Measurements from ENCODE around the gene TXNRD2. TPM values are rescaled to one million over a fixed set of nuclear protein-coding genes. Genes with fewer than 3 reads are reported as not detected.

Gene TXNRD2
- total RNA-seq, 1 experiment from 2014 or later: 22.9 TPM

- Histone ChIP-seq H4K20me1 (ENCODE audit: control insufficient read depth, insufficient read depth, insufficient read length) (no peaks in the 10 kb centered on the region), H3K27me3 (ENCODE audit: insufficient read depth, low read length) (no peaks in the 10 kb centered on the region), H2BK15ac (ENCODE audit: low read depth, low read length) (no peak overlapping the region), H4K91ac (ENCODE audit: insufficient read length, low read depth, low read length) (no peak overlapping the region), H3K4me1 (ENCODE audit: insufficient read depth, low read length) (peaks cover 2% of the 10 kb centered on the region; the same call in 1 of the 2 replicates), H3K23me2 (ENCODE audit: insufficient read length, low read depth, low read length, poor library complexity, severe bottlenecking) (no peaks in the 10 kb centered on the region), H4K5ac (ENCODE audit: insufficient read length, low read depth, low read length) (no peak overlapping the region), H2BK120ac (ENCODE audit: low read depth, low read length, poor library complexity, severe bottlenecking) (no peak overlapping the region), H2BK20ac (ENCODE audit: low read depth, low read length, poor library complexity, severe bottlenecking) (no peak overlapping the region), H3K4me2 (ENCODE audit: insufficient read depth, insufficient read length, low read length) (no peak overlapping the region), H2BK12ac (ENCODE audit: insufficient read length, low read depth, low read length) (no peak overlapping the region), H3K9ac (ENCODE audit: extremely low read depth, insufficient read length, low read length) (no peak overlapping the region), H2BK5ac (ENCODE audit: insufficient read length, low read length) (no peak overlapping the region), H3K18ac (ENCODE audit: insufficient read length, low read depth, low read length) (no peak overlapping the region), H2AK5ac (ENCODE audit: insufficient read length, low read length) (no peak overlapping the region), H3T11ph (ENCODE audit: low read length) (no peak overlapping the region), H3K9me3 (ENCODE audit: control insufficient read depth, low read depth, low read length) (no peaks in the 10 kb centered on the region), H3K4ac (ENCODE audit: low read depth, low read length) (no peak overlapping the region), H3K27ac (ENCODE audit: insufficient read length, low read depth, low read length) (no peak overlapping the region), H3K79me2 (ENCODE audit: insufficient read depth, low read length) (no peaks in the 10 kb centered on the region), H2AFZ (ENCODE audit: low read length) (no peak overlapping the region), H4K8ac (replicated peaks; ENCODE audit: insufficient read length, low read depth, low read length) (no peak overlapping the region), H3K23ac (ENCODE audit: insufficient read length, low read depth, low read length) (no peak overlapping the region), H3K79me1 (ENCODE audit: insufficient read depth, low read depth, low read length, poor library complexity, severe bottlenecking) (no peaks in the 10 kb centered on the region), H3K14ac (ENCODE audit: insufficient read depth, low read length) (no peak overlapping the region), H3K56ac (ENCODE audit: insufficient read length, low read depth, low read length) (no peak overlapping the region)
- no CpG with 5 or more reads among the region's 9 CpGs for WGBS (ENCODE audit: extremely low coverage, insufficient read length, low lambda C conversion rate)
- H3K27me3 Mint-ChIP-seq (ENCODE audit: low read depth): no peaks in the 10 kb centered on the region; the same call in 1 of the 2 replicates
- H3K27ac Mint-ChIP-seq: no peak overlapping the region
- DNase-seq: no peak
- H3K9me3 Mint-ChIP-seq: no peaks in the 10 kb centered on the region; a peak in 1 of 5 replicates
- no peak overlapping the region for H3K4me3 Mint-ChIP-seq
- TF ChIP-seq, protein P1, sequence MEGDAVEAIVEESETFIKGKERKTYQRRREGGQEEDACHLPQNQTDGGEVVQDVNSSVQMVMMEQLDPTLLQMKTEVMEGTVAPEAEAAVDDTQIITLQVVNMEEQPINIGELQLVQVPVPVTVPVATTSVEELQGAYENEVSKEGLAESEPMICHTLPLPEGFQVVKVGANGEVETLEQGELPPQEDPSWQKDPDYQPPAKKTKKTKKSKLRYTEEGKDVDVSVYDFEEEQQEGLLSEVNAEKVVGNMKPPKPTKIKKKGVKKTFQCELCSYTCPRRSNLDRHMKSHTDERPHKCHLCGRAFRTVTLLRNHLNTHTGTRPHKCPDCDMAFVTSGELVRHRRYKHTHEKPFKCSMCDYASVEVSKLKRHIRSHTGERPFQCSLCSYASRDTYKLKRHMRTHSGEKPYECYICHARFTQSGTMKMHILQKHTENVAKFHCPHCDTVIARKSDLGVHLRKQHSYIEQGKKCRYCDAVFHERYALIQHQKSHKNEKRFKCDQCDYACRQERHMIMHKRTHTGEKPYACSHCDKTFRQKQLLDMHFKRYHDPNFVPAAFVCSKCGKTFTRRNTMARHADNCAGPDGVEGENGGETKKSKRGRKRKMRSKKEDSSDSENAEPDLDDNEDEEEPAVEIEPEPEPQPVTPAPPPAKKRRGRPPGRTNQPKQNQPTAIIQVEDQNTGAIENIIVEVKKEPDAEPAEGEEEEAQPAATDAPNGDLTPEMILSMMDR (conservative IDR thresholded peaks at IDR 0.05): no peak
- peaks cover 19 to 30% of the 10 kb centered on the region in 2 experiments for H3K4me1 Mint-ChIP-seq
- peaks cover 0 to 11% (median 5%) of the 10 kb centered on the region in 3 experiments; a peak in 3 of 7 replicates for H3K36me3 Mint-ChIP-seq (ENCODE audit: insufficient read depth in 1 of 3, low read depth in 3 of 3)
Observed at GRCh38 chr22:19961201-19961580, 19.6 kb upstream of the TXNRD2 start.
